ENCODE data around the gene VAMP5. TPM values are rescaled to one million over a fixed set of nuclear protein-coding genes. Genes with fewer than 3 reads are reported as not detected.

VAMP5 gene
- total RNA-seq, 1 experiment from 2014 or later, result 0.59 TPM

GRCh38 chr2:85537600-85538506, 46.4 kb upstream of the VAMP5 start:
- H4K20me1 ChIP-seq (ENCODE audit: control insufficient read depth, insufficient read depth, insufficient read length), result no peaks in the 10 kb centered on the region
- H4K91ac ChIP-seq (ENCODE audit: insufficient read length, low read depth, low read length), result peak overlapping the region; percentile 22
- H2BK12ac ChIP-seq (ENCODE audit: insufficient read length, low read depth, low read length), result no peak overlapping the region
- H3K4me1 ChIP-seq (ENCODE audit: insufficient read depth, low read length), result 0 out of 2 replicates have a peak, but pooled peaks cover 2% of the 10 kb centered on the region
- no CpG with 5 or more reads among the region's 35 CpGs for WGBS (ENCODE audit: extremely low coverage, insufficient read length, low lambda C conversion rate)
- peaks cover 38 to 46% of the 10 kb centered on the region in 2 experiments for H3K4me1 Mint-ChIP-seq
- DNase-seq, result peak; percentile 65
- peak overlapping the region; percentile 88 for H3K27ac ChIP-seq (ENCODE audit: insufficient read length, low read depth, low read length)
- no peaks in the 10 kb centered on the region for H3K9me3 ChIP-seq (ENCODE audit: control insufficient read depth, low read depth, low read length)
- peaks cover 34 to 40% (median 37%) of the 10 kb centered on the region in 3 experiments for H3K36me3 Mint-ChIP-seq (ENCODE audit: insufficient read depth in 1 of 3, low read depth in 3 of 3)
- peak overlapping the region; percentile 94 for H3K18ac ChIP-seq (ENCODE audit: insufficient read length, low read depth, low read length)
- peak overlapping the region; percentile 73; the same call in 1 of the 2 replicates for H3K4ac ChIP-seq (ENCODE audit: low read depth, low read length)
- H3K79me2 ChIP-seq (ENCODE audit: insufficient read depth, low read length), result peaks cover 25% of the 10 kb centered on the region
- H3K27me3 ChIP-seq (ENCODE audit: insufficient read depth, low read length), result no peaks in the 10 kb centered on the region
- peak overlapping the region; percentile 96 for H2BK120ac ChIP-seq (ENCODE audit: low read depth, low read length, poor library complexity, severe bottlenecking)
- H3K79me1 ChIP-seq (ENCODE audit: insufficient read depth, low read depth, low read length, poor library complexity, severe bottlenecking), result no peaks in the 10 kb centered on the region
- H4K5ac ChIP-seq (ENCODE audit: insufficient read length, low read depth, low read length), result peak overlapping the region; percentile 48
- no peak for TF ChIP-seq CTCF (conservative IDR thresholded peaks at IDR 0.05)
- H3K23ac ChIP-seq (ENCODE audit: insufficient read length, low read depth, low read length), result no peak overlapping the region
- H3K9me3 Mint-ChIP-seq, result peaks cover 0 to 3% of the 10 kb centered on the region in 2 experiments; a peak in 1 of 5 replicates
- peak overlapping the region; percentile 46 for H2BK5ac ChIP-seq (ENCODE audit: insufficient read length, low read length)
- H3K4me3 Mint-ChIP-seq, result peak overlapping the region; percentile 95 to 98
- H3T11ph ChIP-seq (ENCODE audit: low read length), result peak overlapping the region; percentile 77
- peaks cover 5% of the 10 kb centered on the region; the same call in 1 of the 2 replicates for H3K27me3 Mint-ChIP-seq (ENCODE audit: low read depth)
- H2AK5ac ChIP-seq (ENCODE audit: insufficient read length, low read length), result no peak overlapping the region
- peak overlapping the region; percentile 46 for H3K4me2 ChIP-seq (ENCODE audit: insufficient read depth, insufficient read length, low read length)
- H2BK15ac ChIP-seq (ENCODE audit: low read depth, low read length), result no peak overlapping the region
- H3K56ac ChIP-seq (ENCODE audit: insufficient read length, low read depth, low read length), result peak overlapping the region; percentile 77
- peak overlapping the region; percentile 99 to 100 (median 100) for H3K27ac Mint-ChIP-seq
- peaks cover 17% of the 10 kb centered on the region for H3K23me2 ChIP-seq (ENCODE audit: insufficient read length, low read depth, low read length, poor library complexity, severe bottlenecking)
- peak overlapping the region; percentile 98 for H3K14ac ChIP-seq (ENCODE audit: insufficient read depth, low read length)
- H3K9ac ChIP-seq (ENCODE audit: extremely low read depth, insufficient read length, low read length), result peak overlapping the region; percentile 97
- H2BK20ac ChIP-seq (ENCODE audit: low read depth, low read length, poor library complexity, severe bottlenecking), result no peak overlapping the region
- no peak overlapping the region for H4K8ac ChIP-seq (replicated peaks; ENCODE audit: insufficient read length, low read depth, low read length)
- H2AFZ ChIP-seq (ENCODE audit: low read length), result no peak overlapping the region

All from H9 (cell line).